Stimulated activated CD8-positive, alpha-beta memory T cell treated with anti-CD3 and anti-CD28 coated beads, Interleukin-7, amount 100 ng/mL, for 1 hour (primary cell): ENCODE data around the gene HM13.
"Not testable (repeated sequence)": the region's sequence is repeated elsewhere in the genome, so short reads cannot be mapped to it uniquely, and the experiment has no call there.

Source experiments
- DNase-seq, 2 donors: peaks; one replicate each; pipeline ENCODE4 v3.0.0-alpha.2; 2020; ENCODE audit warnings: low read depth in 2 of 2

HM13 gene

DNA sequence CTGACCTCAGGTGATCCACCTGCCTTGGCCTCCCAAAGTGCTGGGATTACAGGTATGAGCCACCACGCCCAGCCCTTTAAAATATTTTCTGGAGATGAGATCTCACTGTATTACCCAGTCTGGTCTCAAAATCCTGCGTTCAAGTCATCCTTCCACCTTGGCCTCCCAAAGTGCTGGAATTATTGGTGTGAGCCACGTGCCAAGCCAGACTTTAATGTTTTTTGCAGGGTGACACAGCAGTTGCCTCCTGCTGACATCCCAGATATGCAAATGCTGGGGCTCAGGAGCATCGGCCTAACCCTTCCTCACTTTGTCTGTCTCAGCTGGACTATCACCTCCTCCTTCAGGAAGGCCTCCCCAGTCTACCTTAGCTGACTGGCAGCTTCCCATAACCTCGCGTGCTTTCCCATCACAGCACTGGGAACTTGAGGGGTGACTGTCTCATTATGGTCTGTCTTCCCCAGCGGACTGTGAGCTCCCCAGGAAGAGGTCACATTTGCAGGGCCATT lies 76.5 kb downstream of the HM13 start:
- no peak for DNase-seq

DNA sequence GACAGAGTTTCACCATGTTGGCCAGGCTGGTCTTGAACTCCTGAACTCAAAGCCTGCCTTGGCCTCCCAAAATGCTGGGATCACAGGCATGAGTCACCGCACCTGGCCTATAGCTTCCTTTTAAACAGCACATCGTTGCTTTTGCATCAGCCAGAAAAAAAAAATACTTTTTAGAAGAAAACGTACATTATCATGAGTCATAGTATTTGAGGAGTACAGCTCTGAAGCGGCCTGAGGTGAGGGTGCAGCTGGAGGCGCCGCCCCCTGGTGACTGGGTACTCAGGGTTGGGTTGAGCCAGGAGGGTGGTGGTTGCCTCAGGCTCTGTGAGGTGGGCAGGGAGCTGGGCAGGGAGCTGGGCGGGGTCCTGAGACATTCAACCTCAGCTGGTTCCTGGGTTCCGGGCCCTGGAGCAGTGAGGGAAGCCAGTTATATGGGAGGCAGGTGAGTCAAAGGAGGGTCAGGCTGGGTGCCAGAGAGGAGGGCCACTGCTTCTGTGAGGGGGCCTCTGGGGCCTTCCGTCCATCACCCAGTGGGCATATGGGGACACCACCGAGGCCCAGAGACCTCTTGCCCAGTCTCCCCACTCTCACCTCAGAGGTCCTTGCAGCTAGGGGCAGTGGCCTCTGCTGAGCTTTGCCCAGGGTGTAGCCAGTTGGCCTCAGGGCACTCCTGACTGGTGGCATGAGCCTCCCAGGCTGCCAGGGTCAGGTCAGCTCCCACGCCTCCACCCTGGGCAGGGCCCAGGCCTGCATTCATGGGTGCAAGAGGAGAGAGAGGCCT lies 79.2 kb downstream of the HM13 start:
- DNase-seq, result no peak

DNA sequence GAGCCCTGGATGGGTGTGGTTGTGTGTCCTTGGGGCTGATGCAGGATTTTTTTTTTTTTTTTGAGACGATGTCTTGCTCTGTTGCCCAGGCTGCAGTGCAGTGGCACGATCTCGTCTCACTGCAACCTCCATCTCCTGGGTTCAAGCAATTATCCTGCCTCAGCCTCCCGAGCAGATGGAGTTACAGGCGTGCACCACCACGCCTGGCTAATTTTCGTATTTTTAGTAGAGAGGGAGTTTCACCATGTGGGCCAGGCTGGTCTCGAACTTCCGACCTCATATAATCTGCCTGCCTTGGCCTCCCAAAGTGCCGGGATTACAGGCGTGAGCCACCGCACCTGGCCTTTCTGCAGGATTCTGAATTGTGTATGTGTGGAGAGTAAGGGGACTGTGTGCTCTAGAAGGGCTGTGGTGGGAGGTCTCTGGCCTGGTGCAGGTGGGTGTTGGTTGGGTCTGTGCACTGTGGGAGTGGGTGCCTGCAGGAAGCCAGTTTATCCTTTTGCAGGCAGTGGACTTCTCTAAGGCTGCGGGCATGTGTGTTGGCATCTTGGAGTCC lies 79.8 kb downstream of the HM13 start:
- DNase-seq, result no peak

DNA sequence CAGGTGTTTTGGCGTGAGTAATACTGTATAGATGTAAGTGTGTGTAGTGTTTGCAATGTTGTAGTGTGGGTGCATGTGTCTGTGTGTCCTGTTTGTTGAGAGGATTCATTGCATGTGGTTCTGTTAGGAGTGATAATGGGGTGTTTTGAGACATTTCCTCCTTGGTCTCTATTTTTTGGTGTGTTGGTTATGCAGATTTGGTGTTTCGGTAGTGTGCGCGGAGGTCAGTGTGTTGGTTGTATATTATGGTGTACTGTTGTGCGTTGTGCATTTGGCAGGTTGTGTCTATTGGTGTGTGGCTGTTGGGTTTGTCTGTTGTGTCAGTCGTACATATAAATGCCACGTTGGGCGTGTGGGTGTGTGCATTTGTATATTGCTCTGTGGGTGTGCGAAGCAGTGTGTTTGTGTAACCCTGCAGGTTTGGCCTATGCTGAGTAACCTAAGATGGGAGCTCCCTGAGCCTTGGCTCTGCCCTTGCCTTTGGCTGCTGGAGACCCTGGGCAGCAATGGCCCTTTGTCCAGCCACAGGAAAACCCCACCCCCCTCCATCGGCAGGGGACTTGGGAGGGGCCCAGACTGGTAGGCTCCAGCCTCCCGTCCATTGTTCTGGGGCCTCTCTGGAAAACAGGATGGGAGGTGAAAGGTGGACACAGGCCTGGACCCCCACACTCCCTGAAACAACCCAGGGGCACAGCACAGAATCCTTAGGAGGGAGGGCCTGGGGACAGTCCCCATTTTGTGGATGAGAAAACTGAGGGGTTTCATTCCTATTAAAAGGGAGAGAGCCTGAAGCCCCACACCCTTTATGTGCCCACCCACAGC lies 80.5 kb downstream of the HM13 start:
- DNase-seq, result no peak

DNA sequence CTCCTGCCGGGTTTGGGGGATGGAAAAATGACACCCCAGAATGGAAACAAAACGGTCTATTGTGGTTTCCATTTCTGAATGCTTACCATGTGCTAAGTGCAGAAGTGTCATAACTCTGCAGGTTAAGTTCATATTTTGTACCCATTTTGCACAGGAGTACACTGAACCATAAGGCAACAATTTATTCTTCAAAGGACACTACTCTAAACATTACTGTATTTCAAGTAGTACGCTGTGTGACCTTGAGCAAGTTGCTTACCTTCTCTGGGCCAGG lies 81.1 kb downstream of the HM13 start:
- DNase-seq, result no peak

DNA sequence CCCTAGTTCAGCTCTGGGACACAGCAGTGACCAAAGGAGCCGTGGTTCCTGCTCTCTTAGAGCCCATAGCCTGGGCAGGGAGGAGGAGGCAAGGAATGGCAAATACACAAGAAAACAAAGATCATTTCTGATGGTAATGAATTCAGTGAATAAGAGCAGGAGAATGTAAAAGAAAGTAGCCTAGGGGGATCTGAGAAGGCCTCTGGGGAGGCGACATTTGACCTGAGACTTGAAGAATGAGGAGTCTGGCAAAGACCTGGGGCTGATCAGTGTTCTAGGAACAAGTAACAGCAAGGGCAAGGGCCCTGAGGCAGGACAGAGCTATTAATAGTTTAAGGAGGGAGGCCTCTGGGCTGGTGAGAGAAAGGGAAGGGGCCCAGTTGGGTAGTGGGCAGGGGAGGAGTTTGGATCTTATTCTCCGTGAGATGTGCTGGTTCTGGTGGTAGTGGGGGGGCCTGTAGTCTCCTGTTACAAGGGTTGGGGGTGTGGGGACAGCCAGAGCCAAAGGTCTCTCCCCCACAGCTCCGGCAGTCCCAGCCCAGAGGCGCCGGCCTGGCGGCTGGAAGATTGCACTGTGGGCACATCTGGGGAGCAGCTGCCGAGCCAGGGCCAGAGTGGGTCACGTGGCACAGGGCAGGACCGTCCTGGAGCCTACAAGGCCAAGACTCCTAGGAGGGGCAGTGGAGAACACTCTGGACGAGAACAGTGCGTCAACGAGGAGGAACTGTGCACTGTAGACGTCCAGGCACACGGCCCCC lies 81.6 kb downstream of the HM13 start:
- no peak for DNase-seq

DNA sequence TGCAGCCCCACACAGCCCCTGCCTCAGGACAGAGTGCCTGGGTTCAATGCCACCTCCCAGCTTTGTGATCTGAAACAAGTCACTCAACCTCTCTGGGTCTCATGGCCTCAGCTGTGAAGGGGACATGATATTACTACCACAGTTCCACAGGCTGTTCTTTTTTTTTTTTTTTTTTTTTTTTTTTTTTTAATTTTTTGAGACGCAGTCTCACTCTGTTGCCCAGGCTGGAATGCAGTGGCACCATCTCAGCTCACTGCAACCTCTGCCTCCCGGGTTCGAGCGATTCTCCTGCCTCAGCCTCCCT lies 82.1 kb downstream of the HM13 start:
- not testable (repeated sequence) for DNase-seq

DNA sequence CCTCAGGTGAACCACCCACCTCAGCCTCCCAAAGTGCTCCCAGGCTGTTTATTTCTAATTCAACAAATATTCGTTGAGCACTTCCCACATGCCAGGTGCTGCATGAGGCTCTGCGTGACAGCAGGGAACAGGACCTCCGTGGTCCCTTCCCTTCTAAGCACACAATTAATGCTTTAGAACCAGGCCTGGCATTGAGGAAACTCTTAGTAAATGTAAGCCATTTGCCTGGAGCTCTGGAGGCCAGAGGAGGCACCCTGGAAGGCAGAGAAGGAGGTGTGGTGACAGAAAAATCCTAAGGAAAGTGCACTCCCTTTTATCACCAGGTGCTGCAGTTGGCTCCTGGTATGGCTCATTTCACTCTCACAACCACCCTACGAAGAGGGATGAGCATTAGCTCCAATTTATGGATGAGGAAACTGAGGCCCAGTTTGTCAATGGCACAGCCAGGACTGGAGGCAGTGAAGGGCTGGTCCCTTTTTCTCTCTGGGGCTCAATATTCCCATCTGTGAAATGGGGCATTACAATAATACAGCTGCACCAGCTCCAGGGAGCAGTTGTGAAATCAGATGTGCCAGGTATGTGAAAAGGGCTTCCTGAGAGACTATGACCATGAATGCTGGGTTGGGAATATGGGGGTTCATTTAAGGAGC lies 82.7 kb downstream of the HM13 start:
- DNase-seq, result no peak

DNA sequence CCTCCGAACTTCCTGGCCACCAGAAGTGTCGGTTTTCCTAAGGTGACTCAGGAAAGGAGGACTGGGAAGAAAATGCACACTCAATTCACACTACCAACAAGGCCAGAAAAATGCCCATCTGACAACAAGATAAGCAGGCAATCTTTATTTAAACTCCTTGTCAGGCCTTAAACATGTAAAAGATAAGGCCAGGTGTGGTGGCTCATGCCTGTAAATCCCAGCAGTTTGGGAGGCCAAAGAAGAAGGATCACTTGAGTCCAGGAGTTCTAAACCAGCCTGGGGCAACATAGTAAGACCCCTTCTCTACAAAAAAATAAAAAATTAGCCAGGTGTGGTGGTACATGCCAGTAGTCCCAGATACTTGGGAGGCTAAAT lies 83.2 kb downstream of the HM13 start:
- DNase-seq, result no peak

DNA sequence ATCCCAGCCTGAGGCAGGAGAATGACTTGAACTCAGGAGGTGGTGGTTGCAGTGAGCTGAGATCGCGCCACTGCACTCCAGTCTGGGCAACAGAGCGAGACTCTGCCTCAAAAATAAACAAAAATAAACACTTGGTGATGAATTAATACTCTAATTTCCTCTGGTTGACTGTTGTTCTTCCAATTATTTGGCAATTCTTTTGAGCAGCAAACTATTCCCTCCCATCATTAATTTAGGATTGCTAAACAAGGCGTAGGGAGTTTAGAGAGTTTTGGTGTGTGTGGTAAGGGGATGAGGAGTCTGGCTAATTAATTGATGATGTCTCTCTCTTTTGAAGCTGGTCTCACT lies 88.2 kb downstream of the HM13 start:
- no peak for DNase-seq

DNA sequence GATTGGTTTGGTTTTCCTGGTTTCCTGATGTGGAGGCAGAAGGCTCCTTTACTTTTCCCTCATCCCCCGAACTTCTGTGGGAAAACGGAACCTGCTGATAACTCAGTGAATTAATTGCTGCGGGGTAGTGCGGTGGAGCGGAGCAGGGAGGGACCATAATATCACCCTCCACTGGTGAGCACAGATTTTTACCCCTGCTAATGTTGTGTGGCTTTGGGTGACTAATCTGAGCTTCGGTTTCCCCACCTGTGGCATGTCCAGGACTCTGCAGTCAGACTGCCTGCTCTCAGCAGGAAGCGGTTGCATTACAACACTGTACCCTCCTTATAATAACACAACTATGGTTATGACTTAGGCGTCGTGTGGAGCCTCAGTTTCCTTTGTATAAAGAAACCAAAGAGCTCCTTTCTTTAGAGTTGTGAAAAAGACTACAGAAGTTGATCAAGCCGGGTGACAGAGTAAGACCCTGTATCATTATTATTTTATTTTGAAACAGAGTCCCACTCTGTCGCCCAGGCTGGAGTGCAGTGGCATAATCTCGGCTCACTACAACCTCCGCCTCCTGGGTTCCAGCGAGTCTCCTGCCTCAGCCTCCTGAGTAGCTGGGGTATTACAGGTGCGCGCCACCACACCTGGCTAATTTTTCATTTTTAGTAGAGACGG lies 88.7 kb downstream of the HM13 start:
- DNase-seq, result no peak

DNA sequence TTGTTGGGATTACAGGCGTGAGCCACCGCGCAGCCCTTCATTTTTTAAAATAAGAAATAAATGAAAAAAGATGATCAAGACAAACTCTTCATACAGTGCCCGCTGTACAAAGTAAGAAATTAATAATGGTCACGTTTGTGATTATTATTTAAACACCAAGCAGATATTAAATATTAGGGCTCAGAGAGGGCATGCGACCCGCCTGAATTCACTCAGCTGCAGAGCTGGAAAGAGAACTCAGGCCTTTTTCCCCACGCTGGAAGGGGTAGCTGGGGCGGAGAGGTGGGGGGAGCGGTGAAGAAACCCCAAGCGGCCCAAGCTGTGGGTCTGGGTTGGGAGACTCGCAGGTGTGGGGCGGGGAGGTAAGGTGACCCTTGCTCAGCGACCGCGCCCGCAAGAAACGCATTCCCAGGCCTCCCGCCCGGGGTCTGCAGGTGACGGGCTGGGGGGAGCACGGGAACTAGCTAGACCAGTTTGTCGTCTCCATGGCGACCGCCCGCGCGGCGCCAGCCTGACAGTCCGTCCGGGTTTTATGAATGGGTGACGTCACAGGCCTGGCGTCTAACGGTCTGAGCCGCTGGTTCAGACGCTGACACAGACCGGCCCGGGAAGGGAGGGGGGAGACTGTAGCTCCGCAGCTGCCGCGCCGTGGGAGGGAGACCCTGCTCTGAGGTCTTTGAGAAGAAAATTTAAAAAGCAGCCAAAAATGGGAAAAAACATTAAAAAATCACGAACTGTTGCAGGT lies 89.8 kb downstream of the HM13 start:
- DNase-seq, result peak; percentile 30 to 44

DNA sequence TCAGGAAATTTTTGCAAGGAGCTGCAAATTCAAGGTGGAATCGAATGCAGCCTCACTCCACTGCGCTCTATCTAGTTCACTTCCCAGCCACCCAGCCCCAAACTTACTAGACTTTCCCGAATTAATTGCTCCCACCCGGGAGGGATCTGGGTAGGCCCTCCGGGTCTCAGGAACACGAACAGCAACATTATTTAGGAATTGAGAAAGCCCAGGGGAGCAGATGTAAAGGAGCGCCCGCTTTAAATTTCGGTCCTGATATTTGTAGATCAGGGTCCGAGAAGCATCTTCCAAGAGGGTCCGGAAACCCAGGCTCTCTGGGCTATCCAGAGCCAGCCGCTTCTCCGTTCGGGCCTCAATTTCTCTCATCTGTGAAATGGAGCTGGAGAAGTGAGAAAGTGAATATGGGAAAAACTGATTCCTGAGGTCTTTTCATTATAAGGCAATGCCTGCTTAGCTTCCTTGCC lies 90.4 kb downstream of the HM13 start:
- no peak for DNase-seq

DNA sequence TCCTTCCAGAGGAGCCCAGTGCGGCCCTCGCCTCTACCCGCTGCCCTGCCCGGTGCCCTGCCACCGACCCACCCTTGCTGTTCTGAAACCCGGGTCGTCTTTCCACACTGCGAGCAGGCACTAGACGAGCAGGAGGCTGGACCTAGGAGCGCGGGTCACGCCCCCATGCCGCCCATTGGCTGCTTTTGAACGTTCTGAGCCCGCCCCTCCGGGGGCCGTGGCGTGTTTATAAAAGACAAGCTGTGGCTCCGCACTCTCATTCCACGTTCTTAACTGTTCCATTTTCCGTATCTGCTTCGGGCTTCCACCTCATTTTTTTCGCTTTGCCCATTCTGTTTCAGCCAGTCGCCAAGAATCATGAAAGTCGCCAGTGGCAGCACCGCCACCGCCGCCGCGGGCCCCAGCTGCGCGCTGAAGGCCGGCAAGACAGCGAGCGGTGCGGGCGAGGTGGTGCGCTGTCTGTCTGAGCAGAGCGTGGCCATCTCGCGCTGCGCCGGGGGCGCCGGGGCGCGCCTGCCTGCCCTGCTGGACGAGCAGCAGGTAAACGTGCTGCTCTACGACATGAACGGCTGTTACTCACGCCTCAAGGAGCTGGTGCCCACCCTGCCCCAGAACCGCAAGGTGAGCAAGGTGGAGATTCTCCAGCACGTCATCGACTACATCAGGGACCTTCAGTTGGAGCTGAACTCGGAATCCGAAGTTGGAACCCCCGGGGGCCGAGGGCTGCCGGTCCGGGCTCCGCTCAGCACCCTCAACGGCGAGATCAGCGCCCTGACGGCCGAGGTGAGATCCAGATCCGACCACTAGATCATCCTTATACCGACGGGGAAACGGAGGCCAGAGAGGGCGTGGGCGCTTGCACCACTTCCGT lies 91.0 kb downstream of the HM13 start, which contains the start of gene ID1:
ID1 (plus strand) TSS at position 259 of the 871 bp plus-strand sequence; CDS start at position 358, 99 bp downstream.
- peak; percentile 76 to 81 for DNase-seq

DNA sequence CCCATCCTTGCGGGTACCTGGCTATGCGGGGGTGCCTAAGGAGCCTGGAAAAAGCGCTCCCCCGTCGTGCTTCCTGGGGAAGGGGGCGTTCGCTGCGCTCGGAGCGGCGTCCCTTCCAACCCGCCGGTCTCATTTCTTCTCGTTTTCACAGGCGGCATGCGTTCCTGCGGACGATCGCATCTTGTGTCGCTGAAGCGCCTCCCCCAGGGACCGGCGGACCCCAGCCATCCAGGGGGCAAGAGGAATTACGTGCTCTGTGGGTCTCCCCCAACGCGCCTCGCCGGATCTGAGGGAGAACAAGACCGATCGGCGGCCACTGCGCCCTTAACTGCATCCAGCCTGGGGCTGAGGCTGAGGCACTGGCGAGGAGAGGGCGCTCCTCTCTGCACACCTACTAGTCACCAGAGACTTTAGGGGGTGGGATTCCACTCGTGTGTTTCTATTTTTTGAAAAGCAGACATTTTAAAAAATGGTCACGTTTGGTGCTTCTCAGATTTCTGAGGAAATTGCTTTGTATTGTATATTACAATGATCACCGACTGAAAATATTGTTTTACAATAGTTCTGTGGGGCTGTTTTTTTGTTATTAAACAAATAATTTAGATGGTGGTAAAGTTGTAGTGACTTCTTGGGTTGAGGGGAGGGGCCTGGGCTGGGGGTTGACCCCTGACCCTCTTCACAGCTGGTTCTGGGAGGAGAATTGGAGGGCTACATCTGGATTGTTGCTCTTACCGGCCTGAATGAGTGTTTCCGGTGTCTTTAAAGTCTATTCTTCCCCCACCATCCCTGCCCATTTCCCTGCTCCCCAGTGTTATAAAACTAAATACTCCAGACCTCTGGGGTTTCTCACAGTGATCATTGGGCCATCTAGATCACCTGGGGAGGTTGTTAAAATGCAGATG lies 91.9 kb downstream of the HM13 start:
- no peak for DNase-seq

DNA sequence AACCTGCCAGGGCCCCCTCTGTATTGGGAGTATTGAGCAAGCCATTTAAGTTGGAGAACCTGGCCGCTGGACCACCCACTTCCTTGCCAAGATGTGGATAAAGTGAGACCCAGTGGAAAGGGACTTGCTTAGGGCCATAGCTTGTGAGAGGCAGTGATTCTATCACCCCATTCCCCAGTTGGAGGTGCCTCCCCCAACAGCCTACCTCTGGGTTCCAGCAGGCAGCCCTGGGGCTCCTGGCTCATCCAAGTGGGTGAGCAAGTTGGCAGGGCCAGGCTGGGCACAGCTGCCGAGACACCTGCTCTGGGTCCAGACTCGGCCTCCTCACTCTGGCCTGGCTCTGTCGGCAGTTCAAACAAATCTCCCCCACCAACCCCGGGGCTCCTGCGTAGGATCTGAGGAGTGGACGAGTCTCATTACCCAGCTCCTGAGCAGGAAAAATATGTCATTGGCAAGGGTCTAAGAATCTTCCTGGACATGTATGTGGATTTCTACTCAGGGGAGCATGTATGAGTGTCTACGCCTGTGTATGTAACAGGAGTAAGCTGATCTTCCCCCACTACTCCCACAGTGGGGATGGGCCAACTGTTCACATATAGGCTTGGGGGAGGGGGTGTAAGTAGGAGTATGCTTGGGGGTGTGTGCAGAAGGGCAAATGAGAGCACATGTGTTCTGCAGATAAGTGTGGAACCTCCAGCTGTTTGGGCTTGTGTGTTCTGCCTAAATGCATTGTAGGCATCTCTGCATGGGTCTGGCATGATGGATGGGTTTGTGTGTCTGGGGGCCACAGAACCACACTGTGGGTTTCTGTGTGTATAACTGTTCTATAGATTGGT lies 92.8 kb downstream of the HM13 start:
- DNase-seq, result no peak

DNA sequence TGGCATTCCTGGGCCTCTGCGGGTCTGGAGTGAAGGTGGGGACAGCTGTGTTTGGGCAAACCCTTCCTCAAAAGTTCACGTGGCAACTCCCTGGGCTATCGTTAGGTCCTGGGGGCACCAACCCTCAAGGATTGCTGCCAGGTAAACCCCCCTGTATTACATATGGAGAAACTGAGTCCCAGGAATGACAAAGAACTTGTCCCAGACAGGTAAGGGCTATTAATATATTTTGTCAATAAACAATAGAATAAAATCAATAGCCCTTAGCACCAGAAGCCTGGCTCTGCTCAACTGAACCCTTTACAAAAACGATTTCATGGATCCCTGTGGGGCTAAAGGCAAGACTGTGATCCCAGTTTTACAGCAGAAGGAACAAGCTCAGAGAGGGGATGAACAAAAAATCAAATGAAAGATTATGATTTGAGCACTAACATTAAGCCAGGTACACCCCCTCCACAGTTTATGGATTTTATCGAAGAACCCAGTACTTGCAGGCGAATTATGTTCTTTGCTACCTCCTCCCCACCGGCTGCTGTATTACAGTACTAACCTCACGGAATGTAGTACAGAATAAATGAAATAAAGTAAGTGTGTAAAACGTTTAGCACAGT lies 93.5 kb downstream of the HM13 start:
- DNase-seq, result no peak
